Activated CD4-positive, CD25-positive, alpha-beta regulatory T cell treated with anti-CD3 and anti-CD28 coated beads, Interleukin-2, amount 50 U/mL, for 16 hours (primary cell): ENCODE data around the gene HOXA5.

ENCODE experiments used
- DNase-seq: peaks from one replicate; pipeline ENCODE4 v3.0.0-alpha.2; 2020; ENCODE audit warnings: low read depth, low spot score

Gene HOXA5

DNA sequence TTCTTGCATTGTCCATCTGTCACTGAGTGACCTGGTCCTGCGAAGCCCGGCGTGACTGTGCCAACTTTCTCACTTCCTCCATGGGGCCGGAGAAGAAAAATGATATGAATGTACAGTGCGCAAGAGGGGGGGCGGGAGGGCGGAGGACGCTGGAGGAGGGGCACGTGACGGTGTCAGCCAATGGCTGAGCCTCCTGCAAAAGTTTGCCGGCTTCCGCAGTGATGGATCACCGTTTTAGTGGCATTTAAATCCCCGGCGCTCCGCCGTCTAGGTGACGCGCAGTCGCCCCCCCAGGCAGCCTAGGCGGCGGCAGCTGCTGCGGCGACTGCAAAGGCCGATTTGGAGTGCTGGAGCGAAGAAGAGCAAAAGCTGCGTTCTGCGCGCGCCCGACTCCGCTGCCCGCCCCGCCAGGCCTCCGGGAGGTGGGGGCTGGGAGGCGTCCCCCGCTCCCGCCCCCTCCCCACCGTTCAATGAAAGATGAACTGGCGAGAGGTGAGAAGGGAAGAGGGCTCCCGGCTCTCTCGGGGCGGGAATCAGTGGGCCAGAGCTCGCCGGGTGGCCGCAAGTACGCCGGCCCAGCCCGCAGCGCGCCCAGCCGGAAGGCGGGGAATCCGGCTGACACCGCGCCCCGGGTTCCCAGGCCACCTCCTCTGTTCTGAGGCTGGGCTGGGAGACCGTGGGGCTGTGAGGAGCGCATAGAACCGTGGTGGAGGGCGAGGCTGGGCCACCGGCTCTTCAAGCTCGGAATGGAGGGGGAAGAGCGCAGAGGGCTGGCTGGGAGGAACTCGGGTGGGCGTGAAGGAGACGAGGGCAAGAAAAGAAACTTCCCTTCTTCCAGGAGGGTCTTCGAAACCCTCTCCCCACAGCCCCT lies 47.3 kb downstream of the HOXA5 start, which contains the start of gene HOXA1:
HOXA1 (minus strand) TSS at position 104 of the 871 bp plus-strand sequence; CDS start at position 16, 88 bp downstream.
- peak; percentile 43 for DNase-seq

GRCh38 chr7:27095050-27095896 lies 48.2 kb downstream of the HOXA5 start:
- DNase-seq = no peak

- DNase-seq = no peak
Measured at GRCh38 chr7:27094304-27095049, 49.0 kb downstream of the HOXA5 start.

DNA sequence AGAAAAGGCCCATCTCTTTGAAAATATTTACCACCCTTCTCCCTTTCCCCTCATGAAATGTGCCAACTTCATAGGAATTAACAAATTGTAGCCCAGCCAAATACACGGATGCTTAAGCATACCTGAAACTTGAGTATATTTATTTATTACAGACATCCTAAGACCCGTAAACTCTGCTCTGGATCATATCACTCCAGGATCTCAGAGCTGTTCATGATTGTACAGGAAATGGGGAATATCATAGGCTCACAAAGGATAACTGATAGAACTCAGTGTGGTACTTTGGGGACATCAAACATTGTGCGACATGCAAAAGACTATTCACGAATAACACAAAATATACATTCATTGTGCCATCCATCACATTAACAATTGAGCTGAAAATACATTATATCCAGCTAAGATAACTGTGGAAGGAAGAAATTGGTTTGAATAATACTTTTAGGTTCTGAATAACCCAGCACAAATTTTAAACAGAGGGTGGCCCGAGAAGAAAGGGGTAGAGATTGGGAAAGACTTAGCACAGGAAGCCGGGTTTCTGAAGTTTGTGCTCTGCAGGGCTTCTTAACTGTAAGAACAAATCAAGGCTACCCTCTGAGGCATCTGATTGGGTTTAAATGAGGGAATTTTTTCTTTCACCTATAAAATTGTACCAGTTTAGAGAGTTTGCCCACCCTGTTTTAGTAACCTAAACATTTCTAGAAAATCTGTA lies 50.1 kb downstream of the HOXA5 start:
- no peak for DNase-seq

- DNase-seq = no peak
Measured at GRCh38 chr7:27092819-27093110, 50.7 kb downstream of the HOXA5 start.

DNA sequence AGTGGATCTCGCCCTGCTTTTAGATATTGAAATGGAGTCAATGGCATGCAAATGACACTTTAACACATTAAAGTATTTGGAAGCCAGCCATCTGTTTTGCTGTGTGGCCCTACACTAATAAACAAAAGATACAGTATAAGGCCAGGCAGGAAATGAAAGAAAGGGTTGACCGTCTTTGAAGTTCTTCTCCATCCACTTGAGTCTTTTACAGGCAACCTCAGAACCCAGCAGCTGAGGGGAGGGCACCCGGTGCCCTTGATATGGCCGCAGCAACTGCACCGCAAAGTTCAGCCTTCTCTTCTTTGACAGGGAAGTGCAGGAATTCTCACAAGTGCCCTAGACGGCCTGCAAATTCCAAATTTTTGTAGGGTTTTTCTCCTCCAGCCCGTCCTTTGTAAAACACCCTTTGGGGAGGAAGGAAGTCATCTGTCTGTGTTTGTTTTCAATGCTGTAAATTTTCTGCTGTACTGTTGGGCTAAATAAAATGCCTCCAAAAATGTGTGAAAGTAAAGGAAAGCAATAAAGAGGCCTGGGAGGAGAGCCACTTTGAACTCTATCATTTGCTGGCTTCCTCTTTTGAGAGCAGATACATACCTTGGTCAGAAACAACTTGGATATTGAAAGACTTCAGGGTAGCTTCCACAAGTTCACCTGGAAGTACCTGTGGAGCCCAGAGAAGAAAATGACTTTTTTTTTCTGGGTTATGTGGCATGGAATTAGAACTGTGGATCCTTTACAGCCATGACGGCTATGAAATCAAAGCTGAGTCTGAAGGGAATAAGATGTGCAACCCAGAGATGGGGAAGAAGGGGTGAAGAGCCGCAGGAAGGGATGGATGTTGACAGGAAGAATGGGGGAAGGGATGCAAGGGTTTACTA lies 51.3 kb downstream of the HOXA5 start:
- no peak for DNase-seq

DNA sequence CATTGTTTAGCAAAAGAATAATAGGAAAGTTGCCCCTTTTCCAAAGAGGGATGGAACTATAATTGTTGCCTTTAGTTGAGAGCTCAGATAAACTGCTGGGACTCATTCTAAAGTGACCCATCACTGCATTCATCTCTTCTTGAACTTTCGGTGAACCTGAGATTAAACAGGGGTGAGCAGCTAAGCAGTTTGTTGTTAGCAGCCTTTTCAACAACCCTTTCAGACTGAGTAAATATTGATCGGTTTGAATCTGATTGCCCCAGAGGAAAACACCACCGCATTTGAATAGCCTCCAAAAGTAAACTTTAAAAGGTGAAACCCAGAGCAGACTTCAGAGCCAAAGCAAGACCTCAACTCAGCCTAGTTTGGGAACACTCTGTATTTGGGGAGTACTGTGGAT lies 52.4 kb downstream of the HOXA5 start:
- no peak for DNase-seq
